Embryonic facial prominence (tissue), 1 donor: ENCODE data around the gene CDH13.
A peak's percentile ranks its signal among the peaks of the same experiment; 100 is the strongest.

Experiments
- DNase-seq: peaks from one replicate; pipeline ENCODE4 v3.0.0-alpha.2; 2016; ENCODE audit errors: extremely low spot score

Gene CDH13

GRCh38 chr16:82841108-82841507 is 214.3 kb downstream of the CDH13 start:
- DNase-seq = no peak

GRCh38 chr16:82843606-82844271 is 217.0 kb downstream of the CDH13 start:
- DNase-seq = no peak

DNA sequence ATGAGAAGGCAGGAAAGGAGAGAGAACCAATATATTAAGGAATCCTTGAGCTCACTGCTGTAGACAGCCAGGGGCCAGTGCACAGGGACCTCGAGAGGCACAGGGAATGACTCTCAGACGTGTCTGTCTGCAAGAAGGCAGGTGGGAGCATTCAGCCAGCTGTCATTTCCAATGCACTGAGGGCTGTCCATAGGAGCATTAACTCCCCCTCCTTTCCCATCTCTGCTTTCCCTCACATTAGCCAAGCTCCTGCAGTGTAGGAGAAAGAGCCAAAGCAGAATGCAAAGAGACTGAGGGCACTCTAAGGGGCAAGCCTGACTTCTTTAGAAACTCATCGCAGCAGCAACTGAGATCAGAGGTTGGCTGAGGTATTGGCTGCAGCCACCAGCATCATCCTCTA is 218.3 kb downstream of the CDH13 start:
- DNase-seq = no peak

- no peak for DNase-seq
These were observed 220.0 kb downstream of the CDH13 start for GRCh38 chr16:82846806-82847205.

- no peak for DNase-seq
These were observed 221.2 kb downstream of the CDH13 start for GRCh38 chr16:82848013-82848412.

- no peak for DNase-seq
These were observed 225.7 kb downstream of the CDH13 start for GRCh38 chr16:82852388-82853008.

DNA sequence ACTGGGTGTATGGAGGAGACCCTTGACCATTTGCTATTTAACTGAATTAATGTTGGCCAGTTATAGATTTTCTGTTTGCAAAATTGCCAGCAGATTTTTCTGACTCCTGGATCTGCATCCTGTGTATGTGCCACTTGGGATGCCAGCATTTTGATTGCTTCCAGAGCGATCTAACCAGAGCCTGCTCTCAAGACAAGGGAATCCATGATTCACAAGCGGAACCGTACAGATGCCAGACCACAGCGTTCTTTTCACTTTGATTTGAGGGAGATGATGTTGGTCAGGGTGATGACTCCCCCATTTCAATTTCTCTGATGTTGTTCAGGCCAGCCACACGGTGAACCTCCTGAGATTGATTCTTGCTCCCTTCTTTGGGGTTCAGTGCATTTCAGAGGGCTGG is 228.7 kb downstream of the CDH13 start:
- no peak for DNase-seq

- DNase-seq = no peak
These were observed 231.1 kb downstream of the CDH13 start for GRCh38 chr16:82857693-82858365.

- DNase-seq = no peak
These were observed 232.9 kb downstream of the CDH13 start for GRCh38 chr16:82859662-82860061.

DNA sequence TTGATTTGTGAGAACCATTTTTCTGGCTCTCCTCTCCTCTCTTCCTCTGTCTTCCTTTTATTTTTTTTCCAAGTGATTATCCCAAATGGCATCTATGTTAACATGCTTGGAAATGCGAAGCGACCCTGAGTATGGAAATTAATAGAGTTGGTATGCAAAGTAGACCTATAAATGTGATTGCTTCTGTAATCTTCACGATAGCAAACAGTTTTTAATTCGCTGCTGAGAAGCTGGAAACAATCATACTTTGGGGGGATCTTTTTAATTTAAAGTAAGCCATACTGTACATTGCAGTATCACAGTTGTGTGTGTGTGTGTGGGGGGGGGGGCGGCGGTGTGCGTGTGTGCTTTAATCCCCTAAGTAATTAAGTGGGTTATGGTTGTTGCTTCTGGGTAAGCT is 233.3 kb downstream of the CDH13 start:
- DNase-seq = no peak

- no peak for DNase-seq
These were observed 235.3 kb downstream of the CDH13 start for GRCh38 chr16:82862057-82862456.

- no peak for DNase-seq
These were observed 237.7 kb downstream of the CDH13 start for GRCh38 chr16:82864332-82865040.

- no peak for DNase-seq
These were observed 238.6 kb downstream of the CDH13 start for GRCh38 chr16:82865412-82865811.

GRCh38 chr16:82867485-82867884 is 240.7 kb downstream of the CDH13 start:
- DNase-seq = no peak

DNA sequence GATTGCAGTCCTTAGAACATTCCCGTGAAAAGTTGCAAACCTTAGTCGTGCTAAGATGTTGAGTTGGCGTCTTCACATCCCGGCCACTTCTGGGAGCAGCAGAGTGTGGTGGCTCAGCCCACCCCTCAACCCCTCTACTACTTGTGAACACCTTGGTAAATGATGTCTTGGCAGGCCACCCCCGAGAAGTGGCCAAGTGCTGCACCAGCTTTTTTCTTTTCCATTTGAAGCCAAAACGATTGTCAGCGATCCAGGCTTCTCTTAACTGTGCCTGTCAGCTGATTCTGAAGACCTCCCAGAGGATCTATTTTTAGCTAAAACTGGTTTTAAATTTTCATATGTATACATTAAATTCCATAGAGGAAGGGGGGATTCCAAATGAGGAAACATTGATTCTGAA is 247.5 kb downstream of the CDH13 start:
- DNase-seq = peak; percentile 7

- no peak for DNase-seq
These were observed 247.9 kb downstream of the CDH13 start for GRCh38 chr16:82874672-82875071.

DNA sequence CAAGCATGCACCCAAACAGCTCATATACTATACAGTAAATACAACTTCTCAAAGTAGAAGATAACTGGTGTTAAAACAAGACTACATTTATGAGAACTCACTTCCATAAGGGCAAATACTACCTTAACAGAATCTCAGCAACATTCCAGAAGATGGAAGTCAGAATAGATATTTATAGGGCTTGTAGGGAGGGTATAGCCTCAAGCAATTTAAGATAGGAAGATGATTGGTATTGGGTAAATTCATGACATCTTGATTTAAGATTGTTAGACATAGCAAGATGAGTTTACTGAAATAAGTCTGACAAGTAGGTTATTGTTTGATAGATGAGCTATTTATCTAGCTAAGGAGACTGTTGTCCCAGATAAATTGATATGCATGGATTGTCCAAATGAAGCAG is 250.2 kb downstream of the CDH13 start:
- DNase-seq = no peak

DNA sequence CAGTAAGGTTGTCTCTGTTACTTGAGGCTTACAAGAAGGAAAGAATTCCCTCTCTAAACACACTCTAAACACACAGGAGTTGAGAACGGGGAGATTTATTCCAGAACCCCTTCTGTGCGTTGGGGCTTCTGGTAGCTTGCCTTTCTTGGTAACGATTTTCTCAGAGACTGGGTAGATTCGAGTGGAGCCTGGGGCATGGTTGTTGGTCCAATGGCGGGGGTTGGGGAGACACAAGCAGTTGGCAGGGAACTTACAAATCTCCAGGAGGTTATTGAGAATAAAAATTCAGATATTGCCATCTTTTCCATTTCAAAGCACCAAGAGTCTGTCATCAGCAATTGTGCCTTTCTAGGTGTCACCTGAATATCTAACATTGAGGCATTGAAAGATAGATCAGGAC is 251.7 kb downstream of the CDH13 start:
- DNase-seq = no peak

DNA sequence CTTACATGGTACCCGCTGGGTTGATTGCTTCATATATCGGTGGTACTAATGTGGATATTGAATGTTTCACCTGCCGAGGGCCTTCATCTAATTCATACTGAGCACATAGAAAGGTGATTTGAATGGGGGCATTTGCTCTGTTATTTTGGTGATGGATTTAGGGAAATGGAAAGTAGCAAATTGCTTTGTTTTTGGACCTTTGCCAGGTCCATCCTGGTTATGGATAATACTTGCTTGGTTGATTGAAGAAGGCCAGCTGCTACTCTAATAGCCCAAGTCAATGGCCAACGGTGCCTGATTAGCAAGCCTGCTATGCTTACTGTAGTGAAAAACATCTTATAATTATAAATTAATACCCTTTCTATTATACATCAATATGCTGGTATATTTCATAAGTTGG is 253.6 kb downstream of the CDH13 start:
- no peak for DNase-seq

DNA sequence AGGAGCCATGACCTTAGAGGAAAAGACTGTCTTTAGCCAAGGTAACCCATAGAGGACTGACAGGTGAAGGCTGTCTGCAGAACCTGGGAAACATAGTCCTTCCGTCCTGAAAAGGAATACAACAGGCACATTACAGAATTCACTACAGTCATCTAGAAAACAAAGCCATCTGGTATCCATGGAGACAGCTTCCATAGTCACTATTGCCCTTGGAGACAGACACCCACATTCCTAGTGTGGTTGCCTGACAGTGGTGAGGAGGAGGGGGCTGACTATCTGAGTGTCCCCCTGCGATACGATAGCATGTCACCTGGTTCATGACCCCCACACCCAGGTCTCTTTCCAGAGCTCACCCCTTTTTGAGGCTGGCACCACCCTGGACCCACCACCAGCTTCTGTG is 254.7 kb downstream of the CDH13 start:
- DNase-seq = no peak

- no peak for DNase-seq
These were observed 255.5 kb downstream of the CDH13 start for GRCh38 chr16:82882226-82882625.

DNA sequence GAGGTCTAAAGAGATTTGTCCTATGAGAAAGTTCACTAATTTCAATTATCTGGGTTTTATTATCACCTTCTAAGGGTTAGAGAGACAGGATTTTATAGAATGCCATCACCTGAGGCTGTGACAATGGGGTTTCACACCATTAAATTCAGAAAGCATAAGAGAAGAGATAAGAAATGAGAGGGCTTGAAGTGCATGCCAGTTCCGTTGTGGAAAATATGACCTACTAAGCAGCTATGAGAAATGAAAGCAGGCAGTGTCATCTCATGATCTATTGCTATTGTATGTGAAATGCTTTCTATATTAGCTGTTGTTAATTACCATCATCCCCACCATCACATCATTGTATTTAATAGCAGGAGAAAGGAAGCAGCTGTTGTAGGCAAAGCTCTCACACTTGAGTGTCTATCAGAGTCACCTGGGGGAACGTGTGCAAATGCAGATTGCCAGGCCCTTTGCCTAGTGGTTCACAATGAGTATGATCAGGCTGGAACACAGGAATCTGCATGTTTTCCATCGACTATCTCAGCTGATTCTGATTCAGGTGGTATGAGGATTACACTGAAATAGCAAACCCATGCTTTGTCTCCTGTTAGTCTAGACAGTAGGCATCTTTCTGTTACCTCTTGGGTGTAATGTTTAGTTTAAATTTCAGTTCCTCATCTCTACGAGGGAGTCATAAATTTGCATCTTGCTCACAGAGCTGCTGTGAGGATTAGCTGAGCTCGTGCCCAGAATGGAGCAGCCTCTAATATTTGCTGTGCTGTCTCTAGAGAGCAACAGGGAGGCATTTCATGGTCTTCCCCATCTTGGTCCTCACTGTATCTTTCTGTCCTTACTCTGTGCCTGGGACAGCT is 256.4 kb downstream of the CDH13 start:
- DNase-seq = no peak
